MCF 10A (cell line): ENCODE measurements around the gene CCT5. TPM values are rescaled to one million over a fixed set of nuclear protein-coding genes. Genes with fewer than 3 reads are reported as not detected.

Source experiments
- BruUV-seq: library from RNA; stranded (reverse); fragments of 400-500 nt; replicated peaks from 2 replicates; lab custom pipeline; 2021; lab: Mats Ljungman, UMichigan
- CTCF ChIA-PET: fragments of 300-600 bp; sonication (Branson Sonifier 250); formaldehyde crosslinking; extraction: SDS; loops from one replicate; lab custom pipeline; 2021; ENCODE audit warnings: antibody characterized with exemption, inconsistent platforms; lab: Yijun Ruan, JAX
- POLR2A ChIA-PET: fragments of 300-600, 350-650 bp; sonication (Branson Sonifier 250); formaldehyde crosslinking; extraction: SDS; loops from one replicate; lab custom pipeline; 2020; ENCODE audit warnings: antibody characterized with exemption, inconsistent platforms; lab: Yijun Ruan, JAX
- DNase-seq: peaks from one replicate; pipeline ENCODE4 v3.0.0-alpha.2; 2018; ENCODE audit not compliant: unreplicated experiment
- H3K27ac Mint-ChIP-seq: one replicate; pipeline ENCODE4 v1.8.0; 2022; ENCODE audit warnings: mild to moderate bottlenecking, low read depth, mixed read lengths; ENCODE audit not compliant: unreplicated experiment
- H3K27me3 Mint-ChIP-seq: one replicate; pipeline ENCODE4 v1.8.0; 2022; ENCODE audit warnings: mixed read lengths; ENCODE audit not compliant: insufficient read depth, unreplicated experiment
- H3K36me3 Mint-ChIP-seq: one replicate; pipeline ENCODE4 v1.8.0; 2022; ENCODE audit warnings: mild to moderate bottlenecking, moderate library complexity, mixed read lengths; ENCODE audit not compliant: insufficient read depth, unreplicated experiment
- H3K4me1 Mint-ChIP-seq: one replicate; pipeline ENCODE4 v1.8.0; 2022; ENCODE audit warnings: mixed read lengths; ENCODE audit not compliant: insufficient read depth, unreplicated experiment
- H3K4me3 Mint-ChIP-seq: one replicate; pipeline ENCODE4 v1.8.0; 2022; ENCODE audit warnings: mild to moderate bottlenecking, moderate library complexity, mixed read lengths; ENCODE audit not compliant: unreplicated experiment
- H3K9me3 Mint-ChIP-seq: one replicate; pipeline ENCODE4 v1.8.0; 2022; ENCODE audit warnings: mixed read lengths; ENCODE audit not compliant: unreplicated experiment
- CTCF ChIP-seq: fragments of 200-600 bp; IDR thresholded peaks from one replicate; pipeline ENCODE4 v1.8.0; 2022; ENCODE audit warnings: antibody characterized with exemption, mild to moderate bottlenecking; ENCODE audit not compliant: unreplicated experiment
- intact Hi-C: fragments of 100-400 bp; cut with micrococcal nuclease; formaldehyde crosslinking; loops from 2 replicates; pipeline ENCODE4 v1.14.1; 2022
- total RNA-seq: library from RNA; stranded (reverse); gene quantifications from 2 replicates; pipeline ENCODE4 v1.2.3, GENCODE V29; 2022

CCT5 gene
- total RNA-seq, 1 experiment from 2014 or later = 322 TPM

- DNase-seq = no peak
- Mint-ChIP-seq H3K9me3 (no peaks in the 10 kb centered on the region), H3K4me1 (peaks cover 18% of the 10 kb centered on the region), H3K4me3 (no peak overlapping the region), H3K27ac (no peak overlapping the region), H3K36me3 (no peaks in the 10 kb centered on the region), H3K27me3 (no peaks in the 10 kb centered on the region)
- no peak for TF ChIP-seq CTCF
- CTCF ChIA-PET = interaction anchor here (0.6 kb wide), 1 partner anchor 166 kb away, joined by 3 read pairs; no protein-coding TSS in a partner anchor
- no TSS peak for BruUV-seq
- intact Hi-C loops = no loop called here
- POLR2A ChIA-PET = interaction anchor here (1.1 to 1.6 kb wide), 2 partner anchors 28 to 38 kb away, joined by 5 to 7 read pairs; partner anchors contain the start of gene MARCHF6
Measured at GRCh38 chr5:10315201-10315600, 65.1 kb downstream of the CCT5 start.

Other genes with a start within 250 kb of the CCT5 start
- gene ATPSCKMT, start 392 bp upstream of the CCT5 start, total RNA-seq = 14.4 and 15.2 TPM in 2 replicates
- gene CMBL, start 57.6 kb downstream of the CCT5 start, total RNA-seq = 17.6 and 24.9 TPM in 2 replicates
- gene MARCHF6, start 103.4 kb downstream of the CCT5 start, total RNA-seq = 118 and 131 TPM in 2 replicates
- 0.82 TPM in 1 of 2 replicates, not detected in the other for gene ROPN1L, start 191.6 kb downstream of the CCT5 start, total RNA-seq